Keratinocyte (primary cell): ENCODE data around the gene NCEH1.

ENCODE experiments used
- CTCF ChIP-seq, 3 experiments: IDR thresholded peaks in 1 of 3; conservative IDR thresholded peaks in 1 of 3; optimal IDR thresholded peaks in 1 of 3; 2 replicates in 2 of 3; 3 replicates in 1 of 3; pipeline versions ENCODE3 to v1.5.1; 2011; ENCODE audit warnings: low read length in 3 of 3, mild to moderate bottlenecking in 3 of 3, moderate library complexity in 2 of 3, control low read depth in 1 of 3, inconsistent platforms in 1 of 3; ENCODE audit not compliant: insufficient read depth in 2 of 3; ENCODE audit errors: extremely low read depth in 1 of 3
- EZH2 ChIP-seq: IDR thresholded peaks from one replicate; pipeline ENCODE4 v1.6.1; 2012; ENCODE audit warnings: inconsistent platforms, mild to moderate bottlenecking, low read length, moderate library complexity

- TF ChIP-seq CTCF (optimal IDR thresholded peaks at IDR 0.05 in 1 of 3, IDR thresholded peaks at IDR 0.05 in 1 of 3, conservative IDR thresholded peaks at IDR 0.05 in 1 of 3; ENCODE audit: extremely low read depth in 1 of 3, insufficient read depth in 2 of 3, low read length in 3 of 3) (no peak), EZH2 (no peak)
Measured at GRCh38 chr3:172627057-172627809, 83.6 kb downstream of the NCEH1 start.
